ENCODE measurements around the gene ZNF438. TPM values are rescaled to one million over a fixed set of nuclear protein-coding genes. Genes with fewer than 3 reads are reported as not detected.
"Not testable (repeated sequence)": the region's sequence is repeated elsewhere in the genome, so short reads cannot be mapped to it uniquely, and the experiment has no call there.

The ZNF438 gene
- total RNA-seq, 1 experiment from 2014 or later = 2.6 TPM

- in situ Hi-C loops (cut with HindIII; ENCODE audit: low pct_unique_long_range_greater_than_20kb, low sequenced_read_pairs); DNase-seq (ENCODE audit: low read depth): not testable (repeated sequence)
Observed at GRCh38 chr10:31056678-31057077, 25.0 kb upstream of the ZNF438 start.

GRCh38 chr10:31055573-31056251 lies 24.0 kb upstream of the ZNF438 start:
- DNase-seq (ENCODE audit: low read depth) = no peak
- in situ Hi-C loops (cut with HindIII; ENCODE audit: low pct_unique_long_range_greater_than_20kb, low sequenced_read_pairs) = no loop called here

GRCh38 chr10:31051703-31052102 lies 20.0 kb upstream of the ZNF438 start:
- DNase-seq (ENCODE audit: low read depth) = peak; percentile 78
- in situ Hi-C loops (cut with HindIII; ENCODE audit: low pct_unique_long_range_greater_than_20kb, low sequenced_read_pairs) = no loop called here

- DNase-seq (ENCODE audit: low read depth) = no peak
- in situ Hi-C loops (cut with HindIII; ENCODE audit: low pct_unique_long_range_greater_than_20kb, low sequenced_read_pairs) = no loop called here
Observed at GRCh38 chr10:31042670-31043069, 11.0 kb upstream of the ZNF438 start.

GRCh38 chr10:31041011-31041410 lies 9.3 kb upstream of the ZNF438 start:
- in situ Hi-C loops (cut with HindIII; ENCODE audit: low pct_unique_long_range_greater_than_20kb, low sequenced_read_pairs) = no loop called here
- DNase-seq (ENCODE audit: low read depth) = no peak

GRCh38 chr10:31039006-31039405 lies 7.3 kb upstream of the ZNF438 start:
- DNase-seq (ENCODE audit: low read depth); in situ Hi-C loops (cut with HindIII; ENCODE audit: low pct_unique_long_range_greater_than_20kb, low sequenced_read_pairs): not testable (repeated sequence)

GRCh38 chr10:31037749-31038148 lies 6.1 kb upstream of the ZNF438 start:
- in situ Hi-C loops (cut with HindIII; ENCODE audit: low pct_unique_long_range_greater_than_20kb, low sequenced_read_pairs) = no loop called here
- DNase-seq (ENCODE audit: low read depth) = no peak

- no peak for DNase-seq (ENCODE audit: low read depth)
- in situ Hi-C loops (cut with HindIII; ENCODE audit: low pct_unique_long_range_greater_than_20kb, low sequenced_read_pairs) = no loop called here
Observed at GRCh38 chr10:31036209-31036608, 4.5 kb upstream of the ZNF438 start.

GRCh38 chr10:31035266-31035798 lies 3.7 kb upstream of the ZNF438 start:
- no peak for DNase-seq (ENCODE audit: low read depth)
- in situ Hi-C loops (cut with HindIII; ENCODE audit: low pct_unique_long_range_greater_than_20kb, low sequenced_read_pairs) = no loop called here

GRCh38 chr10:31034098-31034909 lies 2.6 kb upstream of the ZNF438 start:
- DNase-seq (ENCODE audit: low read depth) = no peak
- in situ Hi-C loops (cut with HindIII; ENCODE audit: low pct_unique_long_range_greater_than_20kb, low sequenced_read_pairs) = no loop called here

GRCh38 chr10:31033147-31033546 lies 1.5 kb upstream of the ZNF438 start:
- in situ Hi-C loops (cut with HindIII; ENCODE audit: low pct_unique_long_range_greater_than_20kb, low sequenced_read_pairs) = no loop called here
- no peak for DNase-seq (ENCODE audit: low read depth)

GRCh38 chr10:31032258-31033132 lies 830 bp upstream of the ZNF438 start:
- in situ Hi-C loops (cut with HindIII; ENCODE audit: low pct_unique_long_range_greater_than_20kb, low sequenced_read_pairs) = no loop called here
- peak; percentile 90 for DNase-seq (ENCODE audit: low read depth)

GRCh38 chr10:31031205-31031557 lies 484 bp downstream of the ZNF438 start:
- in situ Hi-C loops (cut with HindIII; ENCODE audit: low pct_unique_long_range_greater_than_20kb, low sequenced_read_pairs) = no loop called here
- DNase-seq (ENCODE audit: low read depth) = no peak

- in situ Hi-C loops (cut with HindIII; ENCODE audit: low pct_unique_long_range_greater_than_20kb, low sequenced_read_pairs) = no loop called here
- no peak for DNase-seq (ENCODE audit: low read depth)
Observed at GRCh38 chr10:31030800-31031199, 865 bp downstream of the ZNF438 start.

- in situ Hi-C loops (cut with HindIII; ENCODE audit: low pct_unique_long_range_greater_than_20kb, low sequenced_read_pairs) = no loop called here
- no peak for DNase-seq (ENCODE audit: low read depth)
Observed at GRCh38 chr10:31030260-31030659, 1.4 kb downstream of the ZNF438 start.

GRCh38 chr10:31028081-31028480 lies 3.6 kb downstream of the ZNF438 start:
- in situ Hi-C loops (cut with HindIII; ENCODE audit: low pct_unique_long_range_greater_than_20kb, low sequenced_read_pairs) = no loop called here
- DNase-seq (ENCODE audit: low read depth) = no peak

GRCh38 chr10:31026279-31026678 lies 5.4 kb downstream of the ZNF438 start:
- in situ Hi-C loops (cut with HindIII; ENCODE audit: low pct_unique_long_range_greater_than_20kb, low sequenced_read_pairs); DNase-seq (ENCODE audit: low read depth): not testable (repeated sequence)

GRCh38 chr10:31025142-31025541 lies 6.5 kb downstream of the ZNF438 start:
- in situ Hi-C loops (cut with HindIII; ENCODE audit: low pct_unique_long_range_greater_than_20kb, low sequenced_read_pairs) = no loop called here
- DNase-seq (ENCODE audit: low read depth) = no peak

GRCh38 chr10:31023558-31023957 lies 8.1 kb downstream of the ZNF438 start:
- in situ Hi-C loops (cut with HindIII; ENCODE audit: low pct_unique_long_range_greater_than_20kb, low sequenced_read_pairs) = no loop called here
- DNase-seq (ENCODE audit: low read depth) = no peak
